HG02884 (cell line): Measurements from ENCODE around the gene GNAI3.

Source experiments
- ATAC-seq: cut with Tn5 transposase; IDR thresholded peaks from one replicate; pipeline ENCODE4 v1.9.1; 2021; ENCODE audit warnings: mild to moderate bottlenecking, moderate library complexity; ENCODE audit not compliant: unreplicated experiment

The GNAI3 gene

DNA sequence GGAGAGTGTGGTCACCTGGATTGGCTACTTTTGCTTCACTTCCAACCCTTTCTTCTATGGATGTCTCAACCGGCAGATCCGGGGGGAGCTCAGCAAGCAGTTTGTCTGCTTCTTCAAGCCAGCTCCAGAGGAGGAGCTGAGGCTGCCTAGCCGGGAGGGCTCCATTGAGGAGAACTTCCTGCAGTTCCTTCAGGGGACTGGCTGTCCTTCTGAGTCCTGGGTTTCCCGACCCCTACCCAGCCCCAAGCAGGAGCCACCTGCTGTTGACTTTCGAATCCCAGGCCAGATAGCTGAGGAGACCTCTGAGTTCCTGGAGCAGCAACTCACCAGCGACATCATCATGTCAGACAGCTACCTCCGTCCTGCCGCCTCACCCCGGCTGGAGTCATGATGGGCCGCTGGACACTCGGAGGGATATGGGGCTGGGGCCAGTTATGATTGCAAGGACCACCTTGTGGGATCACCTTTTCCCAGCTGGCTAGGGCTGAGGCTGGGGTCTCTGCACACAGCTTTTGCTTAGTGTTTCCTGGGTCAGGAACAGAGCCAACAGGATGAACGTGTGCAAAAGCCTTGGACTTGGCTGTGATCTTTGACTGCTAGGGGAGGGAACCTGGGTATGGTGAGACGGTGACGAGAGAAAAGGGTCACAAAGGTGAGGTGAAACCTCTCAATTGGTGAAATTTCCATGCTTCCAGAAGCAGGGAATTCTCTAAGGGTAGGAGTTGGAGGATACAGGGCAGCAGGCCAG lies 4.3 kb upstream of the GNAI3 start:
- ATAC-seq, result no peak

DNA sequence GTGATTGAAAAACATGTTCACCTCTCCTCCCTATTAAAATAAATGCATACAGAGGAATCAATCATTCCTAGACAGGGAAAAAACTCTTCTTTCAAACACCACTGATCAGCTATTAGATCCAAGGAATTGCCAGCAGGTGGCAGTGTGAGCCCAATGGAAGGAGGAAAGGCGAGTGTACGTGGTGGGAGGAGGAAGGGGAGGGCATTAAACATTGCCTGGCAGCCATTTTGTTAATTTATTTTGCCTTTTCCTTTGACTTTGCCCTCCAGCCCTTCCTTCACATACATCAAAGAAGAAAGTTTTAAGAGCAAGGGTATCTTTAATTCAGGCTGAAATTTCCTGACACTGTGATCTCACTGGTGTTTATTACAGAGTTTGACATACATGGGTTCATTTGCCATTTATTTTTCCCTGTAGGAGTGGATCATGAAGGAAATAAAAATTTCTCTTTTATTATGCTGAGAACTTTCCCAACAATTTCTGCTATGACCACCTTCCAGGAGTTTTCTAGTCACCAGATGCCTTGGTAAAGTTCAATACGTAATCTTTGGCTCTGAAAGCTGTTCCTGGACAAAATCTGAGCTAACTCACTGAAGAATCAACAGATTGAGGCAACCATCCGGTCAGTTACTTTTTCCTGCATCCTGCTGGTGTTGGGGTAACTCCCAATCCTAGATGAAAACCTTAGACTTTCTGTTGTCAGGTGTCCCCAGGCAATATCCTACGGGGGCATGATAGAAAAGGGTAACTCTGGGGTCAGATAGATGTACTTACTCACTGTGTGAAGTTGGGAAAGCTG lies 1.9 kb upstream of the GNAI3 start:
- ATAC-seq, result no peak

GRCh38 chr1:109547463-109548320 lies 723 bp upstream of the GNAI3 start:
- ATAC-seq, result no peak

- no peak for ATAC-seq
Observed at GRCh38 chr1:109556563-109556962, 8.1 kb downstream of the GNAI3 start.

DNA sequence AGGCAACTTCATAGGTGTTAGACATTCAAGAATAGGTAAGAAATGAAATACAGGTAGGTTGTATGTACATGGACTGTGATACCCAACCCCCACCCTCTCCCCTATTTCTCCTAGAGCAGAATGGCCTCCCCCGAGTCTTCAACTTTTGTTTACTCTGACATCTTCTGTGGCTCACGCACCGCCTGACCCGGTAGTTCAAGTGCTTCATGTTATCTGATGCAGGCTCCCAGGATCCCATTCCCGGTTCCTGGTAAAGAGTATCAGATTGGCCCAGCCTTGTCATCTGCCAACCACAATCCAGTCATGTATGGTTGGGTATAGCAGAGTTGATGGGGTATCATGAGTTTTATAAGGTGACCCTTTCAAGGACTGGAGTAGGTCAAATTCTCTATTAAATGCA lies 9.1 kb downstream of the GNAI3 start:
- no peak for ATAC-seq

GRCh38 chr1:109559995-109560394 lies 11.6 kb downstream of the GNAI3 start:
- no peak for ATAC-seq

GRCh38 chr1:109564194-109564878 lies 15.9 kb downstream of the GNAI3 start:
- no peak for ATAC-seq

- no peak for ATAC-seq
Observed at GRCh38 chr1:109565241-109565640, 16.8 kb downstream of the GNAI3 start.

GRCh38 chr1:109566982-109567381 lies 18.6 kb downstream of the GNAI3 start:
- ATAC-seq, result no peak

DNA sequence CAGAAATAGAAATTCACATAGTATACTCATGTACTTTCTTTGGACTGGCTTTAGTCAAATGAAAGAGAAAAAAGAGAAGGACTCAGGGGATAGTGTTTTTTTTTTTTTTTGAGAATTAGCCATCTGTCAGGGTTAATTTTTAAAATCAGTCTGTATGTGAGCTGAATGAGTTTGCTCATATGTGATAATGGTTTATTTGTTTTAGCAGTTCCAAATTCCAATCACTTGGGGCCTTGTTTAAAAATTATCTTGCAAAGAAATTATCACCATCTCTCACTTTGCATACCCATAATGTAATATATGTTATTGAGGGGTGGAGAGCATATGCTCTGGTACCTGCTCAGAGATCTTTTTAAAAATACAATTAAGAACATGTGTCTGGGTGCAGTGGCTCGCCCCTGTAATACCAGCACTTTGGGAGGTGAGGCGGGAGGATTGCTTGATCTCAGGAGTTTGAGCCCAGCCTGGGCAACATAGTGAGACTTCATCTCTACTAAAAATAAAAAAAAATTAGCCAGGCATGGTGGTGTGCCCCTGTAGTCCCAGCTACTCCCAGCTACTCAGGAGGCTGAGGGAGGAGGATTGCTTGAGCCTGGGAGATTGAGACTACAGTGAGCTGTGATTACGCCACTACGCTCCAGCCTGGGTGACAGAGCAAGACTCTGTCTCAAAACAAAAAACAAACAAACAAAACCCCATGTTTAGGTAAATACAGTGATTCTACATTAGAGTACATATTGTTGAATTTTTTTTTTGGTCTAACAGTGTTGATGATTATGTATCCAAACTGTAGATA lies 19.7 kb downstream of the GNAI3 start:
- no peak for ATAC-seq

DNA sequence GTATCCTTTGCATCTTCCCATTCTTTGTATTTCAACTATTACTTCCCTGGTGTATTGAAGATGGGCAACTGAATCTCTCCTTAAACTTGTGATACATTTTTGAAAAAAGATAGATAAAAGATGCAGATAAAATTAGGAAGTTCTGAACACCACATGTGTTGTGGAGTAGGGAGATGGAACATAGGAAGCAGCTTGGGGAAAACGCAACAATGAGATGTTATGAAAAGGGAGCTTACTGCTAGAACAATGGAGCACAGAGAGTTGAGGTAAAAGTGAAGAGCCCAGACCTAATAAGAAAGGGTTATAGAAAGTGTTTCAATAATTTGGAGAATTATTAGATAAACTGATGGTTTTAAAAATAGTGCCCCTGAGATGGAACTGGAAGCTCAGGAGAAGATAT lies 20.9 kb downstream of the GNAI3 start:
- ATAC-seq, result no peak

DNA sequence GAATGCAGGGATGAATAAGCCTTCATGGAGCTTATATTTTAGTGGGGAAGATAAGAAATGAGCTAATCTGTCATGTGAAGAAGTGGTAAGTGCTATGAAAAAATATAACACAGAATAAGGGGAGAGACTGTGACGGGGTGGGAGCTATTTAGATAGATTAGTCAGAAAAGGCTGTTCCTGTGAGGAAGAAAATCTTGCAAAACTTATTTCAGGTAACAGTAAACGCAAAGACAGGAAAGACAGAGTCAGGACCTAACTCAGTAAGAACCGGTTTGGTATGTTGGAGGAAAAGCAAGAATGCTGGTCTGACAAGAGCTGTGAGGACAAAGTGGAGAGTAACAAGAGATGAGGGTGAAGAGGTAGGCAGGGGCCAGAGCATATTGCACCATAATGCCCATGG lies 22.0 kb downstream of the GNAI3 start:
- no peak for ATAC-seq

DNA sequence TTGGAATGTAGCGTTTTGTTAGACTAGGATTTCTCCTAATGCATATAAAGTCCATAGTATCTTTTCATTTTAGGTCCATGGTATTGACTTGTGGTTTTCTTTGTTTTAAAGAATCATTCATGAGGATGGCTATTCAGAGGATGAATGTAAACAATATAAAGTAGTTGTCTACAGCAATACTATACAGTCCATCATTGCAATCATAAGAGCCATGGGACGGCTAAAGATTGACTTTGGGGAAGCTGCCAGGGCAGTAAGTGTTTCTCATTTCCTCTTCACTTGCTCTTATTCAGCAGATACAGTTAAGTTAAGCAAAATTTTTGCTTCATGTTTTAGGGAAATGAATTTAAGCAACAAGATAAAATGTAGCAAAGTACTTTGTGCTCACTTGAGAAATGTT lies 25.4 kb downstream of the GNAI3 start:
- ATAC-seq, result no peak

DNA sequence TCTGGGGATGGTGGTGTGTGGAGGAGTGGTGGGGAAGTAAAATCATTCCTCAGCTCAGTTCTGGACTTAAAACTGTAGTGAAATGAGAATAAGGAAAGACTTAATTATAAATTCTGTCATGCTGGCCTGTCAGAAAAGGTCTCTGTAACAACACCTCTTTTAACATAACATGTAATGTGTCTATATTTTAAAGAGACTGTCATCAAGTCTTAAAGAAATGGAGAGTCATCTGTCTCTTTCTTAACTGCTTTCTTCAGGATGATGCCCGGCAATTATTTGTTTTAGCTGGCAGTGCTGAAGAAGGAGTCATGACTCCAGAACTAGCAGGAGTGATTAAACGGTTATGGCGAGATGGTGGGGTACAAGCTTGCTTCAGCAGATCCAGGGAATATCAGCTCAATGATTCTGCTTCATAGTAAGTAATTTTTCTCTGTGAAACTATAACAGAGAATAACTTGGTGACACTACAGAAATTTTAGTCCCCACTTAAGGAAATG lies 30.6 kb downstream of the GNAI3 start:
- no peak for ATAC-seq

DNA sequence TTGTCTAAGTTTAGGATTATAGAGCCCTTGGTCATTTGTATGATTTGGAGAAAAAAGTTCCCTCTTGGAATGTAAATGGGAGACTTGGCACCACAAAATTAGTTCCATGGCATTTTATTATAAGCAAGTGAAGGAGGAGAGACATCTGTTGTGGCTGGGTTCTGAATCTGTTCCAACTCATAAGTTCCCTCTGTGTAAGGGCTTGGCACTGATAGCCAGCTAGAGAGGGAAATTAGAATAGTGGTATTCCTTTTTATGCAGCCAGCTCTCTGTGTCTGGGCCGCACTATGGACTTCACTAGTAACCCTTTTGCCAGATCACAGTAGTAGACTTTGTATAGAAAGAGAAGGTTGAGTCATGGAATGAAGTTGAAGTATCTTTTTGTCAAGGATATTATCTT lies 31.1 kb downstream of the GNAI3 start:
- ATAC-seq, result no peak

- ATAC-seq, result no peak
Observed at GRCh38 chr1:109582021-109582420, 33.6 kb downstream of the GNAI3 start.

DNA sequence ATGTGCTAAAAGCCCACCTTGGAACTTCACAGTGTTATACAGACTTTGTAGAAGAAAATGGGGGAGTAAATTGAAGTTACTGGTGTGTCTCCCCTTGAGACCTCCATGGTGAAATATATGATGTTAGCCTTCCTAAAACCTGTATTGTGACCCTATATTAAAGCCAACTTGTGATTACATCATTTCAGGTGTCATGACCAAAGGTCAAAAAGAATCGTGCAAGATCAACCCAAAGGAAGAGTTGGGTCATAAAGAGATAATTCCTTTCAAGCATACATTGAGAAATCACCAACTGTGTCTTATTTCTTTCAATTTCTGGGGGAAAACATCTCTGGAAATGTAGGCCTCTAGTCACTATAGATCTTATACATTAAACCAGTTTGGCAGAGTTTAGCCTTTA lies 36.4 kb downstream of the GNAI3 start:
- ATAC-seq, result no peak

GRCh38 chr1:109586055-109586454 lies 37.6 kb downstream of the GNAI3 start:
- no peak for ATAC-seq

GRCh38 chr1:109589177-109589576 lies 40.8 kb downstream of the GNAI3 start:
- no peak for ATAC-seq

GRCh38 chr1:109589679-109590078 lies 41.3 kb downstream of the GNAI3 start:
- no peak for ATAC-seq
